Type B pancreatic cell (in vitro differentiated cells): Measurements from ENCODE around the gene MACROH2A2. TPM values are rescaled to one million over a fixed set of nuclear protein-coding genes. Genes with fewer than 3 reads are reported as not detected.

Experiments used
- DNase-seq: peaks from one replicate; pipeline ENCODE4 v3.0.0; 2021; ENCODE audit warnings: mixed read lengths; ENCODE audit not compliant: unreplicated experiment; ENCODE audit errors: extremely low spot score
- H3K27ac Mint-ChIP-seq: 2 replicates; pipeline ENCODE4 v1.8.0; 2021; ENCODE audit warnings: mild to moderate bottlenecking, mixed read lengths
- H3K27me3 Mint-ChIP-seq: 2 replicates; pipeline ENCODE4 v1.8.0; 2021; ENCODE audit warnings: mixed read lengths
- H3K36me3 Mint-ChIP-seq: 2 replicates; pipeline ENCODE4 v1.8.0; 2021; ENCODE audit warnings: mixed read lengths
- H3K4me1 Mint-ChIP-seq: one replicate; pipeline ENCODE4 v1.8.0; 2021; ENCODE audit warnings: mixed read lengths; ENCODE audit not compliant: unreplicated experiment
- H3K4me3 Mint-ChIP-seq: 2 replicates; pipeline ENCODE4 v1.8.0; 2021; ENCODE audit warnings: mild to moderate bottlenecking, mixed read lengths
- H3K9me3 Mint-ChIP-seq: 2 replicates; pipeline ENCODE4 v1.8.0; 2021; ENCODE audit warnings: mixed read lengths
- CTCF ChIP-seq: fragments of 200-600 bp; sonication (generic); conservative IDR thresholded peaks from 2 replicates; pipeline ENCODE4 v1.5.0; 2021; ENCODE audit warnings: antibody characterized with exemption, mild to moderate bottlenecking
- total RNA-seq: library from RNA; stranded (reverse); gene quantifications from 2 replicates; pipeline ENCODE4 v1.2.1, GENCODE V29; 2021; ENCODE audit warnings: low replicate concordance

Gene MACROH2A2
- total RNA-seq, 1 donor from 2014 or later, result 117 TPM

- no peaks in the 10 kb centered on the region for H3K9me3 Mint-ChIP-seq
- DNase-seq, result no peak
- peaks cover 16% of the 10 kb centered on the region for H3K36me3 Mint-ChIP-seq
- TF ChIP-seq CTCF, result no peak
- H3K4me3 Mint-ChIP-seq, result no peak overlapping the region
- no peak overlapping the region for H3K27ac Mint-ChIP-seq
- no peaks in the 10 kb centered on the region for H3K27me3 Mint-ChIP-seq
- no peaks in the 10 kb centered on the region for H3K4me1 Mint-ChIP-seq
These were observed 62.3 kb downstream of the MACROH2A2 start for GRCh38 chr10:70114902-70115301.

- Mint-ChIP-seq H3K27me3 (no peaks in the 10 kb centered on the region), H3K27ac (no peak overlapping the region), H3K4me1 (no peaks in the 10 kb centered on the region), H3K36me3 (peaks cover 15% of the 10 kb centered on the region), H3K4me3 (no peak overlapping the region), H3K9me3 (no peaks in the 10 kb centered on the region)
- TF ChIP-seq CTCF, result peak; percentile 92
- DNase-seq, result no peak
These were observed 63.5 kb downstream of the MACROH2A2 start for GRCh38 chr10:70115948-70116682.

DNA sequence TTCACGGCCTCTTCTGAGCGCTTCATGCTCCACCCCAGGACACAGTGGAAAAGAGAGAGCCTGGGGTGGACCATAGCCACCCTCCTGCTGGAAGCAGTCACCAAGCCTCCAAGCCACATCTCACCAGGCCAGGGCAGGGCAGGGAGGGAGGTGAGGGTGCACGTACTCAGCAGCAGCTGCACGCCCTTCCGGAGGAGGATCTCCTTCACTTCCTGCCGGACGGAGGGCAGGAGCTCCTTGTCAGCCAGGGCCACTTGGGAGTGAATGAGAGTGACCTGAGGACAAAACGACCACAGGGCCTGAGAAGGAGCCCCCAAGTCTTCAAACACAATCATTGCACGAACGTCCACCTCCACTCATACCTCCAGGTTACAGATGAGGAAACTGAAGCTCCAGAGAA is 65.0 kb downstream of the MACROH2A2 start:
- Mint-ChIP-seq H3K27me3 (no peaks in the 10 kb centered on the region), H3K9me3 (no peaks in the 10 kb centered on the region)

GRCh38 chr10:70118196-70118595 is 65.5 kb downstream of the MACROH2A2 start:
- no peak overlapping the region for H3K27ac Mint-ChIP-seq
- H3K4me3 Mint-ChIP-seq, result no peak overlapping the region
- DNase-seq, result no peak
- H3K36me3 Mint-ChIP-seq, result peaks cover 11% of the 10 kb centered on the region
- no peaks in the 10 kb centered on the region for H3K4me1 Mint-ChIP-seq
- no peaks in the 10 kb centered on the region for H3K9me3 Mint-ChIP-seq
- no peak for TF ChIP-seq CTCF
- no peaks in the 10 kb centered on the region for H3K27me3 Mint-ChIP-seq

More for the DNA sequence above, 65.0 kb downstream of the MACROH2A2 start:
- no peak overlapping the region for H3K4me3 Mint-ChIP-seq
- no peak for TF ChIP-seq CTCF
- peaks cover 15% of the 10 kb centered on the region for H3K36me3 Mint-ChIP-seq
- no peak overlapping the region for H3K27ac Mint-ChIP-seq
- no peak for DNase-seq
- H3K4me1 Mint-ChIP-seq, result no peaks in the 10 kb centered on the region

- no peak for DNase-seq
- no peak for TF ChIP-seq CTCF
- Mint-ChIP-seq H3K4me1 (no peaks in the 10 kb centered on the region), H3K4me3 (no peak overlapping the region), H3K27me3 (no peaks in the 10 kb centered on the region), H3K36me3 (peaks cover 7% of the 10 kb centered on the region), H3K9me3 (no peaks in the 10 kb centered on the region), H3K27ac (no peak overlapping the region)
These were observed 66.6 kb downstream of the MACROH2A2 start for GRCh38 chr10:70119197-70119596.

DNA sequence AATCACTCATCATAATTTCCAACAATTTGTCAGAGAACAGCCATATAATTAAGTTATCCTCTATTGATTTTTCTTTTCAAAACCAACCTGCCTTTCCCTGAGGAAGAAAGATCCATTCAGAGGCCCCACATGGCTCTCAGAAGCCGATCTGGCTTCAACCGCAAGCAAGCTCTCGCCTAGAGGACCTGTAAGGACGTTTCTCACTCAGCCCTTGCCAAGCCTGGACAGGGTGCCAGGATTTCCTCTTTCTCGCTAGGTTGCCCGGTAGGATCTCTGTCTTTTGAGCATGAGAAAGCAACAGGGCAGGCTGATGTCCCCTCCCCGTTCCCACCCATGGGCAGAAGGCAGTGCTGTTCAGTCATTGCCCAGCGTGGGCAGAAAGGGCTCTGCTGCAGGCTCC is 67.0 kb downstream of the MACROH2A2 start:
- TF ChIP-seq CTCF, result no peak
- H3K36me3 Mint-ChIP-seq, result peaks cover 7% of the 10 kb centered on the region
- no peaks in the 10 kb centered on the region for H3K9me3 Mint-ChIP-seq
- H3K27me3 Mint-ChIP-seq, result no peaks in the 10 kb centered on the region
- H3K27ac Mint-ChIP-seq, result no peak overlapping the region
- no peaks in the 10 kb centered on the region for H3K4me1 Mint-ChIP-seq
- no peak for DNase-seq
- H3K4me3 Mint-ChIP-seq, result no peak overlapping the region
